ENCODE measurements around the gene CBFA2T2.

Gene CBFA2T2

DNA sequence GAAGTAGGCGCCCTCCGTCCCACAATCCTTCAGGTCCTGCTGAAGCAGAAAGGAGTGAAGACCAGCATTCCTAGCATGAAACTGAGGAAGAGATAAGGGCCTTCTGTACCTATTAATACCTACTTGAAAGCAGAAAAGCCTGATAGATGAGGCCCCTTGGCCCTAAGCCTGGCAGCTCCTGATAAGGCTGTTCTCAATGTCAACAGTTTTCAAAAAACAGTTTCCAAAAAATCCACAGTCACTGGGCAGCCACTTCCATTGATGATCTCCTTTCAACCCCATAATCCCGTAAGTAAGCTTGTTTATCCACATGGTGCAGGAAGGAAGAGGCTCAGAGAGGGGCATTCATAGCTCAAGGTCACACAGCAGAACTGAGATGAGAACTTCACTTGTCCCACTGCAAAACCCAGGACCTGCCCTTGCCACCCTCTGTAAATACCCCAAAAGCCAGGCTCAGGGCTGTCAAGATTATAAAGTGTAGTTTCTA lies 199.1 kb downstream of the CBFA2T2 start:
- H3F3A ChIP-seq (ENCODE audit: low read depth) = peaks cover 8% of the 10 kb centered on the region; the same call in 1 of the 2 replicates
- TF ChIP-seq CTCF (conservative IDR thresholded peaks at IDR 0.05; ENCODE audit: low read length) (no peak), EZH2phosphoT487 (IDR thresholded peaks at IDR 0.05; ENCODE audit: borderline replicate concordance) (no peak)
- no peaks in the 10 kb centered on the region for H3K9me3 ChIP-seq (ENCODE audit: insufficient read depth, low read depth, low read length)
- H4K20me1 ChIP-seq (ENCODE audit: insufficient read depth, low read length, poor library complexity, severe bottlenecking) = peaks cover 12% of the 10 kb centered on the region
- H3K4me1 ChIP-seq (ENCODE audit: insufficient read depth, low read length, poor library complexity, severe bottlenecking) = peaks cover 38% of the 10 kb centered on the region
- H3K27me3 ChIP-seq (ENCODE audit: insufficient read depth, low read length, poor library complexity, severe bottlenecking) = no peaks in the 10 kb centered on the region
- H3K36me3 ChIP-seq (ENCODE audit: insufficient read depth, low read length) = no peaks in the 10 kb centered on the region
- H2AFZ ChIP-seq (ENCODE audit: low read length) = no peak overlapping the region
- no peaks in the 10 kb centered on the region for H3K9me2 ChIP-seq (replicated peaks; ENCODE audit: low read depth, low read length)
- H3K79me2 ChIP-seq (ENCODE audit: insufficient read depth, low read length) = peaks cover 17% of the 10 kb centered on the region
- peak overlapping the region; percentile 69 for H3K4me2 ChIP-seq (ENCODE audit: low read depth, low read length, poor library complexity, severe bottlenecking)
- no peak overlapping the region for H3K9ac ChIP-seq (ENCODE audit: low read depth, low read length, poor library complexity, severe bottlenecking)
- H3K4me3 ChIP-seq (ENCODE audit: low read length, poor library complexity, severe bottlenecking) = no peak overlapping the region

DNA sequence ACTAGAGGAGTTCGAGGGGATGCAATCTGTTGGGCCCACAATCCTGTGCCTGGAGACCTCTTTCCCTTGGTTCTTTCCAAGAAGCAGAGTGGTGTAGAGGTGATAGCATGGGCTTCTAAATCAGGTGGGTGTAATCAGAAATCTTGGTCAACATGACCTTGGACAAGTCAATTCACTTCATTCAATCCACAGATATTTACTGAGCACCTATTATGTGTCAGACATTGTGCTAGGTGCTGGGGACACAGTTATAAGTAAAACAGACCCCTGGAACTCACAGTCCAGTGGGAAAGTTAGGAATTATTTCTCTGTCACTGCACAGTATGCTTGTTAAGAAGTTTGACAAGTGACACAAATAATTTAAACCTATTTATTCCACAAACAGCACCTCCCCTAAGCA lies 199.6 kb downstream of the CBFA2T2 start:
- Histone ChIP-seq H3K9ac (ENCODE audit: low read depth, low read length, poor library complexity, severe bottlenecking) (peak overlapping the region; percentile 44), H4K20me1 (ENCODE audit: insufficient read depth, low read length, poor library complexity, severe bottlenecking) (peaks cover 7% of the 10 kb centered on the region), H3K9me3 (ENCODE audit: insufficient read depth, low read depth, low read length) (no peaks in the 10 kb centered on the region), H3K4me2 (ENCODE audit: low read depth, low read length, poor library complexity, severe bottlenecking) (peak overlapping the region; percentile 69), H3K79me2 (ENCODE audit: insufficient read depth, low read length) (peaks cover 12% of the 10 kb centered on the region), H3K27me3 (ENCODE audit: insufficient read depth, low read length, poor library complexity, severe bottlenecking) (no peaks in the 10 kb centered on the region), H2AFZ (ENCODE audit: low read length) (no peak overlapping the region), H3F3A (ENCODE audit: low read depth) (peaks cover 8% of the 10 kb centered on the region; the same call in 1 of the 2 replicates), H3K9me2 (replicated peaks; ENCODE audit: low read depth, low read length) (no peaks in the 10 kb centered on the region), H3K4me3 (ENCODE audit: low read length, poor library complexity, severe bottlenecking) (peak overlapping the region; percentile 56), H3K36me3 (ENCODE audit: insufficient read depth, low read length) (no peaks in the 10 kb centered on the region), H3K4me1 (ENCODE audit: insufficient read depth, low read length, poor library complexity, severe bottlenecking) (peaks cover 33% of the 10 kb centered on the region)
- TF ChIP-seq CTCF (conservative IDR thresholded peaks at IDR 0.05; ENCODE audit: low read length) = no peak

GRCh38 chr20:33689973-33690372 lies 200.1 kb downstream of the CBFA2T2 start:
- Histone ChIP-seq H3F3A (ENCODE audit: low read depth) (peaks cover 8% of the 10 kb centered on the region; the same call in 1 of the 2 replicates), H3K9me3 (ENCODE audit: insufficient read depth, low read depth, low read length) (no peaks in the 10 kb centered on the region), H3K9me2 (replicated peaks; ENCODE audit: low read depth, low read length) (no peaks in the 10 kb centered on the region), H3K4me2 (ENCODE audit: low read depth, low read length, poor library complexity, severe bottlenecking) (peak overlapping the region; percentile 69), H3K4me3 (ENCODE audit: low read length, poor library complexity, severe bottlenecking) (peak overlapping the region; percentile 56), H3K4me1 (ENCODE audit: insufficient read depth, low read length, poor library complexity, severe bottlenecking) (peaks cover 28% of the 10 kb centered on the region), H3K9ac (ENCODE audit: low read depth, low read length, poor library complexity, severe bottlenecking) (peak overlapping the region; percentile 44), H3K79me2 (ENCODE audit: insufficient read depth, low read length) (peaks cover 7% of the 10 kb centered on the region), H4K20me1 (ENCODE audit: insufficient read depth, low read length, poor library complexity, severe bottlenecking) (peaks cover 2% of the 10 kb centered on the region), H3K27me3 (ENCODE audit: insufficient read depth, low read length, poor library complexity, severe bottlenecking) (no peaks in the 10 kb centered on the region), H3K36me3 (ENCODE audit: insufficient read depth, low read length) (no peaks in the 10 kb centered on the region), H2AFZ (ENCODE audit: low read length) (no peak overlapping the region)
- TF ChIP-seq CTCF (conservative IDR thresholded peaks at IDR 0.05; ENCODE audit: low read length) (no peak), EZH2phosphoT487 (IDR thresholded peaks at IDR 0.05; ENCODE audit: borderline replicate concordance) (no peak)

All from Loucy (cell line).